Endothelial cell of umbilical vein (primary cell): ENCODE measurements around the gene RWDD2A. TPM values are rescaled to one million over a fixed set of nuclear protein-coding genes. Genes with fewer than 3 reads are reported as not detected.

Experiments
- BruUV-seq: library from RNA; stranded (reverse); fragments of 400-500 nt; replicated peaks from 2 replicates; lab custom pipeline; 2021; lab: Mats Ljungman, UMichigan
- CTCF ChIA-PET: fragments of 300-600, 350-600 bp; sonication (Branson Sonifier 250); formaldehyde crosslinking; loops from one replicate; lab custom pipeline; 2021; ENCODE audit warnings: antibody characterized with exemption, inconsistent platforms; lab: Charles Lee
- POLR2A ChIA-PET: fragments of 300-600, 350-600 bp; sonication (Branson Sonifier 250); formaldehyde crosslinking; loops from one replicate; lab custom pipeline; 2021; ENCODE audit warnings: antibody characterized with exemption, inconsistent platforms; lab: Charles Lee
- DNase-seq: peaks from one replicate; pipeline ENCODE4 v3.0.0-alpha.2; 2011; ENCODE audit warnings: low read depth, low spot score
- FAIRE-seq: peaks from 2 replicates; lab custom pipeline; 2011; peaks lifted over from hg19 to GRCh38; lab: Jason Lieb, UNC
- H2AFZ ChIP-seq: 2 replicates; pipeline ENCODE4 v1.6.0; 2012; ENCODE audit warnings: low read depth, low read length, control low read depth, inconsistent platforms
- H3K27ac ChIP-seq: 2 replicates; pipeline ENCODE4 v1.5.1; 2011; ENCODE audit warnings: low read depth, mild to moderate bottlenecking, control low read depth, low read length, moderate library complexity; ENCODE audit not compliant: insufficient read depth
- H3K27me3 ChIP-seq, 2 experiments: 2 replicates each; pipeline versions ENCODE4 v1.6.0 to v1.6.1; 2011; ENCODE audit warnings: low read length in 2 of 2, mixed read lengths in 1 of 2; ENCODE audit not compliant: control insufficient read depth in 2 of 2, insufficient read depth in 2 of 2
- H3K36me3 ChIP-seq, 2 experiments: 2 replicates in 1 of 2; 3 replicates in 1 of 2; pipeline ENCODE4 v1.5.1; 2011; ENCODE audit warnings: low read length in 2 of 2, mild to moderate bottlenecking in 1 of 2, moderate library complexity in 1 of 2; ENCODE audit not compliant: control insufficient read depth in 2 of 2, insufficient read depth in 2 of 2; ENCODE audit errors: extremely low read depth in 1 of 2
- H3K4me1 ChIP-seq: 3 replicates; pipeline ENCODE4 v1.5.1; 2011; ENCODE audit warnings: mild to moderate bottlenecking, low read length; ENCODE audit not compliant: control insufficient read depth, insufficient read depth; ENCODE audit errors: extremely low read depth
- H3K4me2 ChIP-seq: 2 replicates; pipeline ENCODE4 v1.6.1; 2011; ENCODE audit warnings: low read length, control low read depth, mixed read lengths; ENCODE audit not compliant: insufficient read depth
- H3K4me3 ChIP-seq, 3 experiments: fragments of 200-600 bp in 1 of 3; sonication (generic), shearing (Covaris generic) in 1 of 3; replicated peaks in 1 of 3; 2 replicates each; pipeline ENCODE4 v1.5.1; 2011 to 2016; ENCODE audit warnings: control low read depth in 3 of 3, low read length in 3 of 3, mild to moderate bottlenecking in 2 of 3, inconsistent platforms in 1 of 3, low read depth in 1 of 3, moderate library complexity in 1 of 3; ENCODE audit not compliant: insufficient read depth in 1 of 3
- H3K79me2 ChIP-seq: 2 replicates; pipeline ENCODE4 v1.6.0; 2012; ENCODE audit warnings: low read length, inconsistent platforms; ENCODE audit not compliant: control insufficient read depth, insufficient read depth
- H3K9ac ChIP-seq: replicated peaks from 2 replicates; pipeline ENCODE3; 2011; ENCODE audit warnings: low read length, control low read depth; ENCODE audit not compliant: insufficient read depth; ENCODE audit errors: extremely low read depth
- H3K9me1 ChIP-seq: replicated peaks from 3 replicates; pipeline ENCODE4 v1.6.0; 2011; ENCODE audit warnings: mild to moderate bottlenecking, low read length; ENCODE audit not compliant: control insufficient read depth, insufficient read depth; ENCODE audit errors: extremely low read depth
- H3K9me3 ChIP-seq: replicated peaks from 2 replicates; pipeline ENCODE4 v1.5.1; 2012; ENCODE audit warnings: low read length, inconsistent platforms; ENCODE audit not compliant: control insufficient read depth, insufficient read depth
- H4K20me1 ChIP-seq: replicated peaks from 2 replicates; pipeline ENCODE3; 2011; ENCODE audit warnings: mild to moderate bottlenecking, low read length; ENCODE audit not compliant: control insufficient read depth, insufficient read depth; ENCODE audit errors: extremely low read depth
- CTCF ChIP-seq, 2 donors: IDR thresholded peaks; 1 replicate in 1 of 2; 2 replicates in 1 of 2; pipeline ENCODE4 v1.5.1; 2011; ENCODE audit warnings: low read length in 2 of 2, mild to moderate bottlenecking in 2 of 2, moderate library complexity in 2 of 2, control low read depth in 1 of 2, inconsistent platforms in 1 of 2, low read depth in 1 of 2; ENCODE audit not compliant: insufficient read depth in 1 of 2; ENCODE audit errors: extremely low read depth in 1 of 2
- EZH2 ChIP-seq: IDR thresholded peaks from 2 replicates; pipeline ENCODE4 v1.6.1; 2012; ENCODE audit warnings: borderline replicate concordance, low read depth, mild to moderate bottlenecking, moderate library complexity, low read length, inconsistent platforms; ENCODE audit not compliant: severe bottlenecking
- FOS ChIP-seq: IDR thresholded peaks from 2 replicates; pipeline ENCODE4 v1.6.1; 2011; ENCODE audit warnings: mild to moderate bottlenecking, low read length, moderate library complexity, borderline replicate concordance; ENCODE audit not compliant: insufficient read depth
- GATA2 ChIP-seq: IDR thresholded peaks from 2 replicates; pipeline ENCODE4 v1.7.0; 2011; ENCODE audit warnings: low read depth, mild to moderate bottlenecking, moderate library complexity, mixed read lengths, low read length; ENCODE audit not compliant: insufficient read length, insufficient read depth
- JUN ChIP-seq: IDR thresholded peaks from 2 replicates; pipeline ENCODE4 v1.6.1; 2011; ENCODE audit warnings: borderline replicate concordance, low read depth; ENCODE audit not compliant: insufficient read length, insufficient read depth
- MAX ChIP-seq: IDR thresholded peaks from 2 replicates; pipeline ENCODE4 v1.6.1; 2011; ENCODE audit not compliant: insufficient read depth, insufficient read length
- MYC ChIP-seq: IDR thresholded peaks from one replicate; pipeline ENCODE4 v1.6.1; 2011; ENCODE audit warnings: mild to moderate bottlenecking, low read depth, low read length
- POLR2A ChIP-seq: IDR thresholded peaks from 2 replicates; pipeline ENCODE4 v1.6.1; 2012; ENCODE audit warnings: low read depth, mild to moderate bottlenecking, control low read depth, low read length
- POLR2AphosphoS5 ChIP-seq: IDR thresholded peaks from 2 replicates; pipeline ENCODE4 v1.6.1; 2012; ENCODE audit warnings: low read depth, mild to moderate bottlenecking, control low read depth, low read length, moderate library complexity; ENCODE audit not compliant: insufficient read depth
- dilution Hi-C: fragments of 300-500 bp; cut with MboI; formaldehyde crosslinking; loops from one replicate; pipeline ENCODE4 v1.15.0; 2019; ENCODE audit warnings: low sequenced_read_pairs; ENCODE audit not compliant: extremely low pct_ligation_motif_present
- intact Hi-C: fragments of 100-400 bp; cut with micrococcal nuclease; formaldehyde crosslinking; loops from one replicate; pipeline ENCODE4 v1.10.0; 2022
- polyA plus RNA-seq, 4 experiments: library from polyadenylated mRNA; depleted of rRNA in 3 of 4; stranded (reverse) in 3 of 4; unstranded in 1 of 4; fragments of >200 nt; gene quantifications; 2 replicates each; pipeline versions ENCODE4 v1.2.1 to v1.2.3, GENCODE V29; 2011 to 2012; ENCODE audit warnings: missing spikeins in 1 of 4
- total RNA-seq: library from RNA; stranded (reverse); gene quantifications from 2 replicates; pipeline ENCODE4 v1.2.3, GENCODE V29; 2021

RWDD2A gene
- total and polyA plus RNA-seq, 2 donors (not counting 3 experiments of a cell fraction or from before 2014, with no cell fraction given) = 3.2 to 4.5 TPM

- Histone ChIP-seq H3K79me2 (no peaks in the 10 kb centered on the region), H3K9ac (no peak overlapping the region), H3K9me3 (no peaks in the 10 kb centered on the region), H3K9me1 (no peaks in the 10 kb centered on the region), H3K36me3 (no peaks in the 10 kb centered on the region), H3K4me1 (no peaks in the 10 kb centered on the region), H3K4me2 (no peak overlapping the region), H4K20me1 (no peaks in the 10 kb centered on the region), H2AFZ (no peak overlapping the region), H3K4me3 (no peak overlapping the region), H3K27me3 (no peaks in the 10 kb centered on the region), H3K27ac (no peak overlapping the region)
- CTCF ChIA-PET = interaction anchor here (11.7 to 13.1 kb wide), 2 partner anchors 150 to 294 kb away, joined by 319 to 431 read pairs; partner anchors contain the start of genes DOP1A, PRSS35 and UBE3D
- POLR2A ChIA-PET = no interaction called here
- intact Hi-C loops = no loop called here
- no peak for TF ChIP-seq MAX
- no peak for TF ChIP-seq GATA2
- no peak for TF ChIP-seq POLR2AphosphoS5
- TF ChIP-seq JUN = no peak
- no peak for TF ChIP-seq CTCF (IDR thresholded peaks at IDR 0.05; ENCODE audit: extremely low read depth in 1 of 2, insufficient read depth in 1 of 2, low read depth in 1 of 2, low read length in 2 of 2)
- TF ChIP-seq MYC = no peak
- TF ChIP-seq EZH2 = no peak
- TF ChIP-seq FOS = no peak
- no peak for TF ChIP-seq POLR2A
- FAIRE-seq (no peak), DNase-seq (no peak)
- BruUV-seq = no TSS peak
- dilution Hi-C loops = loop anchor here (25.0 kb wide), 1 partner anchor 294 kb away; the partner anchor contains the start of gene PRSS35
Observed at GRCh38 chr6:83218646-83219045, 25.5 kb downstream of the RWDD2A start.
